GM06990 (cell line): ENCODE measurements around the gene PELI2.

Experiments used
- DNase-seq: peaks from one replicate; pipeline ENCODE4 v3.0.0-alpha.2; 2011; ENCODE audit not compliant: insufficient read length; ENCODE audit errors: extremely low read depth
- H3K27me3 ChIP-seq: replicated peaks from 2 replicates; pipeline ENCODE4 v1.6.0; 2011; ENCODE audit warnings: low read length; ENCODE audit not compliant: control insufficient read depth, insufficient read depth
- H3K36me3 ChIP-seq: 2 replicates; pipeline ENCODE4 v1.5.1; 2011; ENCODE audit warnings: low read length; ENCODE audit not compliant: control insufficient read depth, insufficient read depth
- H3K4me3 ChIP-seq: replicated peaks from 2 replicates; pipeline ENCODE4 v1.5.1; 2011; ENCODE audit warnings: low read depth, mild to moderate bottlenecking, control low read depth, low read length
- TF ChIP-seq, protein P1 (sequence below): IDR thresholded peaks from 2 replicates; pipeline ENCODE4 v1.5.1; 2011; ENCODE audit warnings: low read length, control low read depth, mild to moderate bottlenecking, inconsistent platforms; ENCODE audit not compliant: insufficient read depth, poor library complexity, severe bottlenecking

The PELI2 gene

DNA sequence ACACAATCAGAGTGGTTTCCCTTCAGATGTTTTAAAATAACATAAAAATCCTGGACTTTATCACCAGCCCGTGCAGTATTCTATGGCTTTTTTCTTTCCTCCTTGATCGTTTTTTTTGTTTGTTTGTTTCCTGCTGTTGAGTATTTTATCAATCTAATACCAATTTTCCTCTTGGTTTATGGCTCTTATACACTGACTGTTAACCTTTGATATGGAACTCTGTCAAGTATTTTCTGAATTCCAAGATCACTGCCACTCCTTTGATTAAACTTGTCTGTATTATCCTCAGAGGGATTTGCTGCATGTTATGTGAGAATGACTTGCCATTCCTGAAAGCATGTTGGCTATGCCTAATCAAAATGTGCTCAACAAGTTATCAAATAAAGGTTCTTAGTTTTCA lies 88.4 kb downstream of the PELI2 start:
- H3K36me3 ChIP-seq: no peaks in the 10 kb centered on the region
- TF ChIP-seq, protein P1, sequence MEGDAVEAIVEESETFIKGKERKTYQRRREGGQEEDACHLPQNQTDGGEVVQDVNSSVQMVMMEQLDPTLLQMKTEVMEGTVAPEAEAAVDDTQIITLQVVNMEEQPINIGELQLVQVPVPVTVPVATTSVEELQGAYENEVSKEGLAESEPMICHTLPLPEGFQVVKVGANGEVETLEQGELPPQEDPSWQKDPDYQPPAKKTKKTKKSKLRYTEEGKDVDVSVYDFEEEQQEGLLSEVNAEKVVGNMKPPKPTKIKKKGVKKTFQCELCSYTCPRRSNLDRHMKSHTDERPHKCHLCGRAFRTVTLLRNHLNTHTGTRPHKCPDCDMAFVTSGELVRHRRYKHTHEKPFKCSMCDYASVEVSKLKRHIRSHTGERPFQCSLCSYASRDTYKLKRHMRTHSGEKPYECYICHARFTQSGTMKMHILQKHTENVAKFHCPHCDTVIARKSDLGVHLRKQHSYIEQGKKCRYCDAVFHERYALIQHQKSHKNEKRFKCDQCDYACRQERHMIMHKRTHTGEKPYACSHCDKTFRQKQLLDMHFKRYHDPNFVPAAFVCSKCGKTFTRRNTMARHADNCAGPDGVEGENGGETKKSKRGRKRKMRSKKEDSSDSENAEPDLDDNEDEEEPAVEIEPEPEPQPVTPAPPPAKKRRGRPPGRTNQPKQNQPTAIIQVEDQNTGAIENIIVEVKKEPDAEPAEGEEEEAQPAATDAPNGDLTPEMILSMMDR: no peak
- H3K4me3 ChIP-seq: no peak overlapping the region
- H3K27me3 ChIP-seq: no peaks in the 10 kb centered on the region
- no peak for DNase-seq

DNA sequence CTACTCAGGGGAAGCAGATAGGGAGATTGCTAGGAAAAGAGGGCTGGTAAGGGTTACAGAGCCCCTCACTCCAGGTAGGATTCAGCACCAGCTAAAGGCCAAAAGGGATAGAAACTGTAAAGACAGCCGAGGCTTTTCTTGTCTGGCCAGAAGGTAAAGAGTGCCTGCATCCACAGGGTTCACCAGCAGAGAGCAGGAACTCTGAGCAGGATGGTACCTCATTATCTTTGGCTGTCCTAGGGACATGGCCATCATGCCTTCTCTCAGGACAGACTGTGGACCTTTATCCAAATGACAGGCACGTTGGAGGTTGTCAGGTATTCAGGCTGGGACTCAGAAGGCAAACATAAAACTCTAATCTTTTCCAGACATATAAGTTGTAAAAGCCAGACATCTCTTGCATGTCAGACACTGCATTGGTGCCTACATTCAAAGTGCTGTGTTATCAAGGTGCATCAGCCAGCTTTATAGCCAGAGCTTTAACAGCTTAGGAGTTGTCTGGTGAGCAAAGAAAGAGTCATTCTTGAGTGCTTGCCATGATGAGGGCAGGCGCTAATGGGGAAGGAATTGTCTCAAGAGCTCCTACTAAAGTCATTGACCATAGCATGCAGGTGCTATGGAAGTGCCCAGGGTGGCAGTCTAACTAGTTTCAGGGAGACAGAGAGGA lies 89.5 kb downstream of the PELI2 start:
- no peak for DNase-seq
- H3K27me3 ChIP-seq: no peaks in the 10 kb centered on the region
- H3K4me3 ChIP-seq: no peak overlapping the region
- TF ChIP-seq, protein P1: no peak
- no peaks in the 10 kb centered on the region for H3K36me3 ChIP-seq

DNA sequence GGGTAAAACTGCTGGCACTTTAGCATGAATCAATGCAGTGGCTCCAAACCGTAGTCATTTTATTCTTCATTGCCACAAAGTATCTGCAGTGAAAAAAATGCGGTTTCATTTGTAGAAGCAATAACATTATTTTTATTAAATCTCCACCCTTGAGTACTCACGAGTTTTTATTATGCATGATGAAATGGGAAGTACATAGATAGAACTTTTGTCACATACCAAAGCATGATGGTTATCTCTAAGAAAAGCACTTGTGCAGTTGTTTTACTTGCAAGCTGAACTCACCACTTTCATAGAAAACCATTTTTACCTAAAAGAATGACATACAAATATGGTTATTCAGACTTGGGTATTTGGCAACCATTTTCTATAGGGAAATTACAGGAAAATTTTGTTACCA lies 90.3 kb downstream of the PELI2 start:
- H3K4me3 ChIP-seq: no peak overlapping the region
- no peaks in the 10 kb centered on the region for H3K36me3 ChIP-seq
- TF ChIP-seq, protein P1: no peak
- no peaks in the 10 kb centered on the region for H3K27me3 ChIP-seq
- no peak for DNase-seq

DNA sequence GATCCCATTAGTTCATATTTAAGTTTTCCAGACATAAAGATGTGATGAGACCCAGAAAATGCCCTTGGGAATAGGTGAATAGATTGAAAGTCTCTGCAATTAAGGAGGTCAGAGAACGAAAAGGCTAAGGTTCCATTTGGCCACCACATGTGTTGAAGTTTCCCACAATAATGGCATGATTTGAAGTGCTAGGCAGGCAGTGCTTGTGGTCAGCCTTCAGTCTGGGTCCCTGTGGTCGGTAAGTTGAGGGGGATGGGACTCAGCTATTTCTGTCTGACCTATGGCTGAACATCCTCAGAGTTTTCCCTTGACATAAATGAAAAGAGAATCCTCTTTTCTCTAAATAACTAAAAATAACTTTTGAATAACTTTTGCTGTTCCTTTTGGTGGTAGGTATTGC lies 92.4 kb downstream of the PELI2 start:
- TF ChIP-seq, protein P1: no peak
- no peaks in the 10 kb centered on the region for H3K27me3 ChIP-seq
- H3K36me3 ChIP-seq: no peaks in the 10 kb centered on the region
- no peak for DNase-seq
- no peak overlapping the region for H3K4me3 ChIP-seq

DNA sequence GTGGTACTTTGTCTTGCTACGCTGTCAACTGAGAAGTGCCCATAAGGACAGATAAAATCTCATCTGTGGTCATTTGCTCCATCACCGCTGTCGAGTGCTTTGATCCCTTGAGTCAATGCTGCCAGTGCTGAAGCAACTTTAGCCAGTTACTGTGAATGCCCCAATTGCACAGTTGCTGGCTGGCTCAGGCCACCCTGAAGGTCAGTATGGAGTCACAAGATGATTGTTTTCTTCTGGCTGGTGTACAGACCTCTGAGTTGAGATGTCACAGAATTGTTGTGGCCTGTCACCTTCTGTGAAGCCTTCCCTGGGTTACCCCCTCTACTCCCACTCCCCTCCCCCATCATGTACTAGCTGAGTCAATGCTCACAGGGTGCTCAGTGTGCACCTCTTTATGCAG lies 92.9 kb downstream of the PELI2 start:
- H3K36me3 ChIP-seq: no peaks in the 10 kb centered on the region
- DNase-seq: no peak
- no peak overlapping the region for H3K4me3 ChIP-seq
- H3K27me3 ChIP-seq: no peaks in the 10 kb centered on the region
- TF ChIP-seq, protein P1: no peak

DNA sequence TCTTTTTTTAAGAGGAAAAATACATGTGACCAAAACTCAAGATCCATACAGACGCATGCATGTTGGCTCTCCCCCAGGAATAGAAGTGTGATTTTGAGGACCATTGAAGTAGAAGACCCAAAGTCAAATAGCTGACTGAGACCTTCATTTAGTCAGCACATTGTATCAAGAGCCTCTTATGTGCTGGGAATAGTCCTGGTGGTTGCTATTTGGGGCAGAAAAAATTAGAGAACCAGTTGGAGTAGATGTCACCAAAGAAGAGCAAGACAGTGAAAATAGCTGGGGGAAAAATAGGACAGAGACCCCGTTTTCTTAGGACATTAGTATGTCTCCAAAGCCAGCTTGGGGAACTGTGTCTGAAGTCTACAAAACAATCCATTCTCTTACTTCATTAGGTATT lies 93.6 kb downstream of the PELI2 start:
- no peaks in the 10 kb centered on the region for H3K36me3 ChIP-seq
- no peak for DNase-seq
- H3K27me3 ChIP-seq: no peaks in the 10 kb centered on the region
- H3K4me3 ChIP-seq: no peak overlapping the region
- TF ChIP-seq, protein P1: no peak
